DOHH2 (cell line): ENCODE results near the gene CACNB1.

Source experiments
- EZH2phosphoT487 ChIP-seq: fragments of 200-600 bp; sonication (generic); IDR thresholded peaks from 2 replicates; pipeline ENCODE4 v1.6.1; 2017; ENCODE audit warnings: borderline replicate concordance, mild to moderate bottlenecking, antibody characterized with exemption, low read length, moderate library complexity, mixed read lengths
- TF ChIP-seq, protein P1 (sequence below): fragments of 200-600 bp; sonication (generic); IDR thresholded peaks from one replicate; pipeline ENCODE4 v1.5.1; 2014; ENCODE audit warnings: antibody characterized with exemption, mild to moderate bottlenecking, low read depth, low read length; ENCODE audit not compliant: poor library complexity, severe bottlenecking

DNA sequence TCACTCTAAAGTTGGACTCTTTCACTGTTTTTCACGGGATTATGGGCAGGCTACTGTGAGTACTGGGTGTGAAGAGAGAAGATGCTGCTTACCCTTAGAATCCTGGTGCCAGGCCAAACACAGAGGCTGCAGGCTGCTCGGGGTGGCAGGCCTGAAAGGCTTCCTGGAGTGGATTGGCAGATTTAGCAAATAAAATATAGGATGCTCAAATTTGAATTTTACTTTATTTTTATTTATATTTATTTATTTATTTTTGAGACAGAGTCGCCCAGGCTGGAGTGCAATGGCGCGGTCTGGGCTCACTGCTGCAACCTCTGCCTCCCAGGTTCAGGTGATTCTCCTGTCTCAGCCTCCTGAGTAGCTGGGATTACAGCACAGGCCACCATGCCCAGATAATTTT is 43.2 kb upstream of the CACNB1 start:
- TF ChIP-seq, protein P1, sequence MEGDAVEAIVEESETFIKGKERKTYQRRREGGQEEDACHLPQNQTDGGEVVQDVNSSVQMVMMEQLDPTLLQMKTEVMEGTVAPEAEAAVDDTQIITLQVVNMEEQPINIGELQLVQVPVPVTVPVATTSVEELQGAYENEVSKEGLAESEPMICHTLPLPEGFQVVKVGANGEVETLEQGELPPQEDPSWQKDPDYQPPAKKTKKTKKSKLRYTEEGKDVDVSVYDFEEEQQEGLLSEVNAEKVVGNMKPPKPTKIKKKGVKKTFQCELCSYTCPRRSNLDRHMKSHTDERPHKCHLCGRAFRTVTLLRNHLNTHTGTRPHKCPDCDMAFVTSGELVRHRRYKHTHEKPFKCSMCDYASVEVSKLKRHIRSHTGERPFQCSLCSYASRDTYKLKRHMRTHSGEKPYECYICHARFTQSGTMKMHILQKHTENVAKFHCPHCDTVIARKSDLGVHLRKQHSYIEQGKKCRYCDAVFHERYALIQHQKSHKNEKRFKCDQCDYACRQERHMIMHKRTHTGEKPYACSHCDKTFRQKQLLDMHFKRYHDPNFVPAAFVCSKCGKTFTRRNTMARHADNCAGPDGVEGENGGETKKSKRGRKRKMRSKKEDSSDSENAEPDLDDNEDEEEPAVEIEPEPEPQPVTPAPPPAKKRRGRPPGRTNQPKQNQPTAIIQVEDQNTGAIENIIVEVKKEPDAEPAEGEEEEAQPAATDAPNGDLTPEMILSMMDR: no peak
- TF ChIP-seq EZH2phosphoT487: no peak
